Measurements from ENCODE around the gene DGKH.
"Not testable (repeated sequence)": the region's sequence is repeated elsewhere in the genome, so short reads cannot be mapped to it uniquely, and the experiment has no call there.

- TF ChIP-seq CTCF (IDR thresholded peaks at IDR 0.05); ZFX (IDR thresholded peaks at IDR 0.05; ENCODE audit: borderline replicate concordance): not testable (repeated sequence)
Observed at GRCh38 chr13:42070599-42070998, 22.2 kb downstream of the DGKH start.
